Activated effector memory CD4-positive, alpha-beta T cell treated with Interleukin-2 at 50 U/mL for 16 hours (primary cell): ENCODE measurements around the gene FAM120AOS.

ENCODE experiments used
- DNase-seq: peaks from one replicate; pipeline ENCODE4 v3.0.0-alpha.2; 2020

The FAM120AOS gene

DNA sequence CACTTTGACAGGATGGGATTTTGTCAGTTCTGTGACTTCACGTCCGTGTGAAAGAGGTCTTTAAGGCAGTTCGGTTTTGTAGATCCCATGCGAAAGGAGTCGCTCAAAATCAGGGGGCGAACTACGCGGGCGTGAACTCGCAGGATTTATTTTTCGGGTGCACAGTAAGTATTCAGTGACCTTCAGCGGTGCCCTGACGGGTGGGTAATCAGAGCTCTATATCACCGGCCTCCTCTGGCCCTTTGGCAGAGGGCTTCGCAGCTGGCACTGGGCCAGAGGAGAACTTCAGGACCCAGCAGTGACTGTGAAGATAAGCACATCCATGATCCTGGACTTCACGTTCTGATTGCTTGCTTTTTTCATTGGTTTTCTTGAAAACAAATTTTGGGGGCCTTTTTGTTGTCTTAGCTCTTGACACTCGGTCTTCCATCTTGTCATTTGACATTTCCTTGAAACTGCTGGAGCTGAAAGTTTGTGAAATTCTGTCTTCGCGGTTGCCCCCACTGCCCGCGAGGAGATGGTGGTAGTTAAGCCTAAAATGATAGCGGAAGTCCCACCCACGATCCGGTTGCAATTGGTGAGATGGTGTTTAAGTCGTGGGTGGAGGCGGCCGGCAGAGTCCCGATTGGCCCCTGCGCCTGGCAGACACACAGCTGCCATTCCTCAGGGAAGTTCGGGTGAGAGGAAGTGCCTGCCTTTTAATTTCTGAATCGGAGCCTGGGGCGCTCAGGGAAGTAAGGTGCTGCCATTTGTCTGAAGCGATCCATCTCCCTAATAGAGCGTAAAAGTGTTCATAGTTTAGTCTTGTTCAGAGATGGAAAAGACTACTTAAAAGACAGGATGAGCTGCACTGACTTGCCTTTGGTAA is at the start of gene FAM120AOS:
FAM120AOS (minus strand) TSS at position 535 of the 868 bp plus-strand sequence. CDS start 872 bp downstream, outside the sequence.
- peak; percentile 72 for DNase-seq

DNA sequence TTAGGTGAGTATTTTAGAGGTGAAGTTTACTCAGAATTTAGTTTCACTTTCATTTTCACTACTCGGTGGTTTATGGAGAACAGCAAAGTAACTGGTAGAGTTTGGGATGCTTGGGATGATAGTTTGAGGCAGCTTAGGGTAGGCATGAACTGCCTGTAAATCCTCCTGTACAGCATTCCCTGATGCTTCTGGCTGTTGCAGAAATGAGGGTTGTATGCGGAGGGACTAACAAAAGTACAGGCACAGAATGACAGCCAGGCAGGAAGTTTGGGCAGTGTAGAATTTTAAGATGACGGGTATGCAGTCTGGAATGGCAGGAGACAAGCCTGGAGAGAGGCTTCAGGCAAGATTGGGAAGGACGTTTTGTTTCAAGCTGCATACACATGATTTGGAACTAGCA is 48.0 kb upstream of the FAM120AOS start:
- DNase-seq, result no peak

DNA sequence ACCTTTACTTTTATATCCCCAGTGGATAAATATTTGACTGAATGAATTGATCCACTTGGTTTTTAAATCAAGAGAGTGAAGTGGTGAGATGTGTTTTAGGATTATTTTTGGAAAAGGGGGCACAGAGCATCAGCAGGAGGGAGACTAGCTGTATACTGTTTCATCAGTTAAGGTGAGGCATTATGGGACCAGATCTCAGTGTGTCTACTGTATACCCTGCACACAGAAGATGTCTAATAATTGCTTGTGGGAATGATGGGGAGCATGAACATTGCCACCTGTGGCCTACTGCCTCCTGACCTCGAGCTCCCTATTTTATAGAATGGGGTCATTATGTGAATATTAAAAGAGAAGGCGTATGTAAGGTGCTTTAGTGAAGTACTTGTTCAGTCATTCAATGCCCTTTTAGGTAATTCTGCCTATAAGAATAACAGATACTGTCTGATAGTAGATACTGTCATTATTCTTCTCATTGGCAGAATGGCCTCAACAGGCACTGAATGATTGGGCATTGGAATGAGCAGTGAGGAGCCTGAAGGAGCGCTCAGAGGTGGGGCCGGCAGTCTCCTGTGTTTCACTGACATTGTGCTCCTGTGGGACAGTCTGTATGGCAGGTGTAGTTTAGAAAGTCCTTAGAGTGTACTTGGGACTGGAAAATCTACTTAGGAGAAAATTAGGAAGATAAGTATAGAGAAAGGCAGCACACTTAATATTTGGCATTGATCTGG is 47.4 kb upstream of the FAM120AOS start:
- DNase-seq, result no peak

DNA sequence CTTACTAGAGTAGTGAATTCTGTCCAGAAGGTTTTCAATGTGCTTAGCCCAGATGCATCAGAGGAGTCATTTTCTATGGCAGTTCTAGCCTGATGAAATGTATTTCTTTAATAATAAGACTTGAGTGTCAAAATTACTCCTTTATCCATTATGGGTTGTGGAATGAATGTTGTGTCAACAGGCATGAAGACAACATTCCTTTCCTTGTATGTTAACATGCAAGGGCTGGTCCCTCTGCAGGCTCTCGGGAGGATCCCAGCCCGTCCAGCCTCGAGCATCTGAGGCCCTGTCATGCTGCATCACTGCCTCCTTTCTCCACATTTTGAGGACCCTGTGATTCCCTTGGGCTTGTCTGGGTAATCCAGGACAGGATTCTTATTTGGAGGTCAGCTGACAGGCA is 42.9 kb upstream of the FAM120AOS start:
- DNase-seq, result no peak

DNA sequence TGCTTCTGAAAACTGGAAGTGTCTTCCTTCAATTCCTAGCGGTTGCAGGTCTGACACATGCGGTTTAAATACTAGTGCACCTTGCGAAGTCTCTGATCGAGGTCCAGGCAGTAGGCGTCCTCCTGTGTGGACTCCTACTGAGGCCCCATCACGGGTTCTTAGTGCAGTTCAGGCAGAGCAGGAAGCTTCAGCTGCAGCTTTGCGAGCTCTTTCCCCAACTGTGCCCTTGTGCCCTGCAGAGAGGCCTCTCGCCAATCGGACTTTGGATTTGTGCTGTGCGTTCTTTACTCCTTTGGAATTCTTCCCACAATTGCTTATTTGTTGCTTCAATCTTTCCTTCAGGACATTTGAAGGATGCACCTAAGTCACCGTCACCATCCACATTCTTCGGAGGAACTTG is 40.6 kb upstream of the FAM120AOS start:
- DNase-seq, result no peak

DNA sequence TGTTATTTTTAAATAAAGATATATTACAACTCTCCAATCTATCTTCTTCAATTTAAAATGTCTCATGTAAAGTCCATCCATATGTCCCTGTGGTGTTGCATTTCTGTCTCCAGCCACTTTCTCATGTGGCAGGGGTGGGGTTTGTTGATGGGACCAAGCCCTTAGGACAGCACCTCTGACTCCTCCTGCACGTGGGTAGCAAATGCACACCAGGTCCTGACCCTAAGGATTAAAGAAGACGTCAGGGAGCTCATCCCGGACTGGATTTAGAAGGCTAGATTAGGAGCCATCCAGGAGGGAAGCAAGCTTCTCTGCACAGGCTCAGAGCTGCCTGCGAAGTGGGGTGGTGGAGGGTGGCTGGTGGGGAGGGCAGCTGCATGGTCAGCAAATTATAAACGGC is 38.9 kb upstream of the FAM120AOS start:
- no peak for DNase-seq

DNA sequence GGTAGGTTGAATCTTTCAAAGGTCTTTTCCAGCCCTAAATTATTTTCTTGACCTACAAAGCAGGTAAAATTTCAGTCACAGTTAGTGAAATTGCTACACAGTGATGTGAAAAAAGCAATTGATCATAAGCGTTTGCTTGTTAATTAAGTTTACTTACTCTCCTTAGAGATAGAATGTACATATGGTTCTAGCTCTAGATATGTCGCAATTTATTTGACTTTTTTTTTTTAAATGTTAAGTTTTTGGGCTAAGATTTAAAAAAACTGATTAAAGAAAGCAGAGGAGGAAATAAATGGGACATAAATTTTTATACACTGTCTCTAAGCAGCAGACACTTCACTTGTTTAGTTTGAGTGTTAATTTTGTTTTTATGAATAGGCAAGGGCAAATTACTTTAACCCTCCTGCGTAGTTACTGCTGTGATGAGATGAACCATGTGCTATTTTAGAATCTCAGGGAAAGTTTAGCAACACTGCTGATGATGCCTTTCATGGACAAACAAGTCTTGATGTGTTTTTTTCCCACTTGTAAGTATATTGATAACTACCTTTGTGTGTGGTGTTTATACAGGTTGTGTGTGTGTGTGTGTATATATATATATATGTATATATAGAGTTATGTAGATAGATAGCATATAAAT is 38.3 kb upstream of the FAM120AOS start:
- DNase-seq, result no peak

DNA sequence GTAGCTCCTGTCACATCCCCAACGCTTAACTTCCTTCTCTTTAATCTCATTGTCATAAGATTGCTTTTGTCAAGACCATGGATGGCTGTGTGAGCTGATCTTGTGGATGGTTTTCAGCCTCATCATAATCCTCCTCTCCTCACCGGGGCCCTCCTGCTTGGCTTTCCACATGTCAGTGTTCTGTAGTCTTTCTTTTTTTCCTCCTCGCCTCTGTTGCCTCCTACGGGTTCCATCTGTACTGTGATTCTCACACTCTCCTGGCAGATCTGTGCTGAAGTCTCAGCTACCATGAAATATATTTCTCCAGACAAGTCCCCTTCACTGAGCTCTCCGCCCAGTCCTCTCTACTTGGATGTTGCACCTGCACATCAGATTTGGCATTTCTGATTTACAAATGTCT is 34.9 kb upstream of the FAM120AOS start:
- DNase-seq, result no peak

DNA sequence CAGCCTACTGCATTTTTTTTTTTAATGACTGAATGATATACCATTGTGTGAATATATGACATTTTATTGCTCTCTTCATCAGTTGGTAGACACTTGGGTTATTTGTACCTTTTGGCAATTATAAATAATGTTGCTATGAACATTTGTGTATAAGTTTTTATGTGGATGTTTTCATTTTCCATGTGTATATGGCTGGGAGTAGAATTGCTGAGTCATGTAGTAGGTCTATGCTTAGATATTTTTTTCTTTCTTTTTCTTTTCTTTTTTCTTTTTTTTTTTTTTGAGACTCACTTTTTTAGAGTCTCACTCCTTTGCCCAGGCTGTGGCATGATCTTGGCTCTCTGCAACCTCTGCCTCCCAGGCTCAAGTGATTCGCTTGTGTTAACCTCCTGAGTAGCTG is 32.9 kb upstream of the FAM120AOS start:
- DNase-seq, result no peak

DNA sequence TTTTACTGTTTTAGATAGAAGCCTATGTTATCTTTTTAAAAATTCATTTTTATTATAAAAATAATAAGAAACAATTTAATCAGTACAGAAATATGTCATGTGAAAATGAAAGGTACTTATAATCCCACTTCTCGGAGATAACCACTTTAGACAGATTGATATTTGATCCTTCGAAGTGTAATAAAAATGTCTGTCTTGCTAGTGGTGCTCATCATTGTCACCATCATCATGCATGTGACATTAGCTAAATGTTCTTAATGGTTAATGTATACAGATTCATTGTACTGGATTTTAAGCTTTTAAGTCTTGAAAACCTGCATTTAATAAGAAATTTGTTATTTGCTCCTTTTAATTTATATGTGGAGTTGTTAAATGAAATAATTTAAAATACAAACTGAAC is 30.1 kb upstream of the FAM120AOS start:
- DNase-seq, result no peak

DNA sequence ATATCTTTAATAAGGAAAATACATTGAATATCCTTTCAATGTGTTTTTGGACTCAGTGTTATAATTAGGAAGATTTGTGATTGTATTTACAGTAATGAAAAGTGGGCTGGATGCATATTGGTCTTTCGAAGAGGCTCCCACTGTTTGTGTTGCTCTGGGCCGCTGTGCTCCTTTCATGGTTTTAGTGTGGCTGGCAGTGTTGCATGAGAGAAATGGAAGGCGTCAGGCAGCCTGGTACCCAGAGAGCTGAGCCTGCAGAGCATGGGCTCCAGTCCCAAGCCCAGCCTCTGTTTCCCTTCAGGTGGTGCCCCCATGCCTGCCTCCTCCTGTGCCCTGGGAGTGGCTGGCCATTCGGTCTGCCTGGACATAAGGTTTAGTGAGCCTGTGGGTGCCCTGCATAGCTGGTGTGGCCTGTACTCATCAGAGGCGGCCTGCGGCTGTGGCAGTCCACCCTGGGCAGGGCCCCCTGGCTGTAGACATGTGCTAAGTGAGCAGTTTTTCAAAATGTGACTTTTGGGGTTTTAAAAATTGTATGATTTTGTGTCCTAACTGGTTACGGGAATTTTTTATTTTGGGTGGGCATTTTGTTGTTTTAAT is 27.4 kb upstream of the FAM120AOS start:
- no peak for DNase-seq

DNA sequence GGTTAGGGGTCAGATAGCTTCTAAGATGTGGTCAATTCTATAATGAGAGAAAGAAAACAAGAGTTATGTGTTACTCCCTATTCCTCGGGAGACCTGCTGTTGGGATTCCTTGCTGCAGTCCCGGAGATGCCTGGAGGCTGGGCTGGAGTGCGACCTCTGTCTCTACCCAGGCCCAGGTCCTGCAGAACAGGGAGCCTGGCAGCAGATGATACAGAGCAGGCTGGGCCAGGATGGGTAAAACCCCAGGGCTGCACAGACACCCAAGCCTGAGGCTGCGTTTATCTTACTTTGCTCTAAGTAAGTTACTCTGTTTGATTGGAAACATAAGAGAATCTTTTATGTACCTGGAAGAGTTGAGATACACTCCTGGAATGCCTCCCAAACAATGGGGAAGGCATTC is 26.9 kb upstream of the FAM120AOS start:
- DNase-seq, result no peak

DNA sequence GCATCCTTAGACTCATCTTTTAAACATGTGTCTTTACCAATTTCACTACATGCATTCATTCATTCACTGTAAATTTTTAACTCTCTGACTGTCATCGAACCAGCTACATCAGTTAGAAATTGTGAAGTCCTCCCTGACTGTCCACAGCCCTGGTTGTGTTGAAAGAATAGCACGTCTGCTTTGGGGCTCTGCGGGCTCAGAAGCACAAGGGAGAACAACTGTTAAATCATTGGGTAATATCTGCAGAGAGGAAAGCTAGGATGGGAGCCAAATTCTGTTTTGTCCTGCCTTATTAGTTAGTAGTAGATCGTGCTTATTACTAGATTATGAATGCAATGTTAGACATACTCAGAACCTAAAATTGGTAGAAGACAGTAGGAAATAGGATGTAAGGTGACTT is 26.3 kb upstream of the FAM120AOS start:
- DNase-seq, result no peak

DNA sequence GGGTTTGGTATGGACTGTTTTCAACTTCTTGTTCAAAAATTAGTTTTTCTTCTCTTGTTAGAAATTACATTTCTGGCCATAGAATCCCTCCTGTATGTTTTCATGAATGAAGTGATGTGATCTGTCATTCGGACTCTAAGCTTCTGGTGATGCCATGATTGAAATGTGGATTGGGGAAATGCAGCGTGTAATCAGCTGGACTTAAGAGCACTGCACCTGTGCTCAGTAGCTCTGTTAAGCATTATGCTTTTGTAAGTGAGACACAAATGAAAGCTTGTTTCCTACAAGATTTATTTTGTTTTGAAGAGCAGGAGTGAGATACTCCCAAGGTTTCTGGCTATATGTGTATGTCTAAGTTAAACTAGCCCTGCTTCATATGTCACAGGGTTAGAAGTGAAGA is 24.0 kb upstream of the FAM120AOS start:
- DNase-seq, result no peak

DNA sequence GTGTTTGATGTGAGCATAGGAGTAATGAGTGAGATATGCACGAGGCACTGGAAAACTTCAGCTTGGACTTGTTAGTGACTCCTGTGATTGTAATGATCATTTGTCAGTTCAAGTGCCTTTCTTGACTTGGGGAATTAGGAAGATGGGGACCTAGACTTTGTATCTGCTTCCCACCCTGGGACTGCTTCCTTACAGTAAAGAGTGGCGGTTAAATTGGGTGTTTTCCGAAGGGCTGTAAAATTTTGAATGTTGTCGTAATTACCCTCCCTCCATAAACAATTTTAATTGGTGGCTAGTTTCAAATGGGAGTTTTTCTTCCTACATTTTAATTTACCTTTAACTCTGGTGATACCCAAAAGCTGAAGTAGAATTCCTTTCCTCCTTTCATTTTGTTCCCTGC is 23.5 kb upstream of the FAM120AOS start:
- DNase-seq, result no peak

DNA sequence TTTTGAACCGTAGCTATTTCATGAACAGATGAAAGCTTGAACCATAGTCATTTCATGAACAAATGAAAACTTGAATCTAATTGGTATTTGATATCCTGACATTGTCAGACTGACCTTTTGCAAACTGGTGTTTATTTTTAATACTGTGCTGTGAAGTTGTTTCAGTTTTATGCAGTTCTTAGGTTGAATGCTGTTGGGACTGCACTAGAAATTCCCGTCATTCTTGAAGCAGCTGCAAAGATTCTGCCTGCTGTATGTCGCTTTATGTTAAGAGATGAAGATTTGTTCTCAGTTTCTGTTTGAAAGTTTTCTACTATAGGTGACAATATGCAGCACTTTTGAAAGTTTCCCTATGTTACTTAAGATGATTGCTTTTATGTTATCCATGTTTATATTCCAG is 22.5 kb upstream of the FAM120AOS start:
- no peak for DNase-seq

DNA sequence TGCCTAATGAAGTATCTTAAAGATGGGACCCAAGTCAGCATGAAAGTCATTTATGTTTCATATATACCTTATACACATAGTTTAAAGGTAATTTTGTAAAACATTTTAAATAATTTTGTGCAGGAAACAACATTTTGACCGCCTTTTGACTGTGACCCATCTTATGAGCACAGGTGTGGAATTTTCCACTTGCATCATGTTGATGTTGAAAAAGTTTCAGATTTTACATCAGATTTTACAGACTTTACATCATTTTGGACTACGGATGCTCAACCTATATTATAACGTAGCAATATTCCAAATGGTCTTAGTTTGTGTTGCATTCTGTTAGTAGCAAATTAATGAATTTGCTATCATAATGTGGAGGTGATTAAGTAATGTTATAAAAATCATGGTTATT is 21.7 kb upstream of the FAM120AOS start:
- DNase-seq, result no peak

DNA sequence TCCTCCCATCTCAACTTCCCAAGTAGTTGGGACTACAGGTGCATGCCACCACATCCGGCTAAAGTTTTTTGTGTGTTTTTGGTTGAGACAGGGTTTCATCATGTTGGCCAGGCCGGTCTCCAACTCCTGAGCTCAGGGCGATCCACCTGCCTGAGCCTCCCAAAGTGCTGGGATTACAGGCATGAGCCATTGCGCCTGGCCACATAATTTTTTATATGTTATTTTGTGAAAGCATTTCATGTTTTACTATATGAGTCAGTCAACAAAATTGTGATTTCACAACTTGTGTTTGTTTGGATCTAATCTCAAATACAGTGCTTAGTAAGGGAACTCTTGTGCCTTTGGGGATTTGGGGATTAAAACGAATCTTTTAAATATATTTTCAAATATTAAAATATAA is 20.0 kb upstream of the FAM120AOS start:
- no peak for DNase-seq

DNA sequence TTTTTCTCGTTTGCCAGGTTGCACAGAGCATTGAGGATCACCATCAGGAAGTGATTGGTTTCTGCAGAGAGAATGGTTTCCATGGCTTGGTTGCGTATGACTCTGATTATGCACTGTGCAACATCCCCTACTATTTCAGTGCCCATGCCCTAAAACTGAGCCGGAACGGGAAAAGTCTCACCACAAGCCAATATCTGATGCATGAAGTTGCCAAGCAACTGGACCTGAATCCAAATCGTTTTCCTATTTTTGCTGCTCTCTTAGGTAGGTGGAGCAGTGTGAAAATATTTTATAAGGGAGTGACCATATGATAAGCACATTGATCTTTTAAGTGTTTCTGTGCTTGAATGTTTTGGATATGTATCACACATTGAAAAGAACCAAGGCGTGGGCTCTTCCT is 17.7 kb upstream of the FAM120AOS start:
- DNase-seq, result no peak

DNA sequence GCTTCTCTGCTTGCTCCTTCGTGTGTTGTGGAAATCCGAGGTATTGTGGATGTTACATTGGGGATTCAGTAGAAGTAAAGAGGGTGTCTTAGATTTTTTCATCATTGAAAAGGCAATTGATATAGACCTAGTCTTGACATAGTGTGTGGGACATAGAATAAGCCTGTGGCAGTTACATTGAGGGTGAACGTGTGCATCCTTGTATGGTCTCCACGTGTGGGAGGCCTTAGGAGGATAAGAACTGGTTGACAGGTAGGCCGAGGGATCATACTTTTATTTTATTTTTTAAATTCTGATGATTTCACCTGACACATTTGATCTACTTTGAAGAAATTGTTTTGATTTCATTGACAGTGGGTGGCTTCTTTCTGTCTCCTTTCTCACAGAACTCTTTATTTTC is 17.0 kb upstream of the FAM120AOS start:
- no peak for DNase-seq

DNA sequence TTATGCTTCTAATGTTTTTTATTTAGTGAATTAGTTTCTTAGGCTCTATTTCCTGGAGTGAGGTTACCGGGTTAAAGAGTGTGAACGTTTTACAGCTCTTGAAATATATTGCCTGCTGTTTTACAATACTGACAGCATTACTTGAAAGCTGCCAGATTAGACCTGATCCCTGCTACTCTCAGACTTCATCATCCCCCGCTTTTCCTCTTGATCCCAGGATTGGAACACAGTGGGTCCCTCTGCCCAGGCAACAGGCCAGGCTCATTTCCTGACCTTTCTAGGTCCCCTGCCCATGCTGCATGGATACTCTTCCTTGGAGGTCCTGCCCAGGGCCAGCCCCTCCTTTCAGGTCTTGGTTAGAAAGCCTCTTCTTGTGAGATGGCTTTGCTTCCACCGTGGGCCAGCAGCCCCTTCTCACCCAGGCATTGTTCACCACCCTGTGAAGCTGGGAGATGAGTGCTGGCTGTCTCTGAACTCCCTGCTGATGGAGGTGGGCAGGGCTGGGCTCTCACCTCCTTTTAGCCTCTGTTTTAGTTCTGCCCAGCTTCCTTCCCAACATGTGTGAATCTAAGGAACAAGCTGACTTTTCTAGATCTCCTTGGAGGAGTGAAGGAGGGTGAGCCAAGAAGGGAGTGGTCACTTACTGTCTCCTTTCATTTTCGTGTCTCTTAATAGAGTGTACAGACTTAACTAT is 15.5 kb upstream of the FAM120AOS start:
- DNase-seq, result no peak

DNA sequence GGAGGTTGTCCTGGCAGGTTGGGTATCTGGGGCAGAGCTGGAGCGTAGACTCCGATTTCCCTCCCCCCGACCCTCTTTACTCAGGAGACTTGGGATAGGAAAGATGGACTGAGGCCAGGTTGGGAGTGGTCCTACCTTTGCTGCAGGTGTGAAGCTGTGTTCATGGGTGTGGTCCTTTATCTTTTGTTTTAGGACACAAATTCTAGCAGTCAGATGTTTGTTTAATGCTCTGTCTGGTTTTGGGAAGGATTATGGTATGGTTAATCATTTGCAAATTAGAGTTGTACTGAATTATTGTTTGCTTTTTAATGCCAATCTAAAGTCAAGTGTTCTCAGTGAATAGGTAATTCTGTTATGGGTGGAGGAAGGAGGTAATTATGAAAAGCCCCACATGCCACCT is 14.1 kb upstream of the FAM120AOS start:
- no peak for DNase-seq

DNA sequence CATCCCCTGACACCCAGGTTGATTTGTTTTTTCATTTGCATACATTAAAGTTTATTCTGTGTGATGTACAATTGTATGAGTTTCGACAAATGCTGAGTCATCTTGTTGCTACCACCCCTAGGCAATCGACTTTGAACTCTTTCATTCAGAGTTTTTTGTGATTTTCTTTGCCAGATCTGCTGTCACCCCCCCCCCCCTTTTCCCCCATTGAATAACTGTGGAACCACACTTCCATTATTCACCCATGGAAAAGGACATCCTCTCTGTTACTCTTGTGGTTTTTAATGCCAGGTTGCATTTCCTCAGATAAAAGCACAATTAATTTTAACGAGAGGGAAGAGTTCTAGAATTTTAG is 13.7 kb upstream of the FAM120AOS start:
- no peak for DNase-seq
